ENCODE measurements around the gene VWA3B. TPM values are rescaled to one million over a fixed set of nuclear protein-coding genes. Genes with fewer than 3 reads are reported as not detected.
A peak's percentile ranks its signal among the peaks of the same experiment; 100 is the strongest.

Gene VWA3B
- total and polyA plus RNA-seq, 4 donors = 3.5 to 29.2 (median 11.2) TPM

GRCh38 chr2:98164256-98164655, 77.3 kb downstream of the VWA3B start:
- no peak for ATAC-seq (ENCODE audit: insufficient read depth, low FRiP score)

GRCh38 chr2:98165516-98166071, 78.6 kb downstream of the VWA3B start:
- H3K4me3 ChIP-seq = no peak overlapping the region
- H3K9ac ChIP-seq (ENCODE audit: insufficient read depth in 1 of 2, low read length in 2 of 2) = no peak overlapping the region
- DNase-seq = no peak
- peaks cover 0 to 13% (median 6%) of the 10 kb centered on the region in 5 donors for H3K4me1 ChIP-seq (ENCODE audit: control insufficient read depth in 5 of 5, insufficient read depth in 5 of 5, low read length in 5 of 5)
- WGBS, 2 donors = 89 to 90% methylated on average over 5 of the region's 5 CpGs
- H3K36me3 ChIP-seq (ENCODE audit: control insufficient read depth in 4 of 4, insufficient read depth in 4 of 4, low read length in 4 of 4) = no peaks in the 10 kb centered on the region
- H3K9me3 ChIP-seq (ENCODE audit: control insufficient read depth in 4 of 4, insufficient read depth in 3 of 4, low read length in 3 of 4) = peaks cover 0 to 5% (median 0%) of the 10 kb centered on the region in 4 donors
- peaks cover 0 to 2% (median 0%) of the 10 kb centered on the region in 3 donors for H3K27me3 ChIP-seq (ENCODE audit: control insufficient read depth in 3 of 3, insufficient read depth in 3 of 3, low read length in 2 of 3)
- ATAC-seq (ENCODE audit: insufficient read depth, low FRiP score) = no peak
- TF ChIP-seq CTCF (IDR thresholded peaks at IDR 0.05; ENCODE audit: control extremely low read depth, extremely low read depth) = no peak
- H3K27ac ChIP-seq (ENCODE audit: low read depth in 1 of 2, low read length in 1 of 2) = no peak overlapping the region

More at GRCh38 chr2:98164256-98164655, 77.3 kb downstream of the VWA3B start:
- Histone ChIP-seq H3K9ac (ENCODE audit: insufficient read depth in 1 of 2, low read length in 2 of 2) (no peak overlapping the region), H3K36me3 (ENCODE audit: control insufficient read depth in 4 of 4, insufficient read depth in 4 of 4, low read length in 4 of 4) (no peaks in the 10 kb centered on the region), H3K27me3 (ENCODE audit: control insufficient read depth in 3 of 3, insufficient read depth in 3 of 3, low read length in 2 of 3) (peaks cover 0 to 2% (median 0%) of the 10 kb centered on the region in 3 donors), H3K4me1 (ENCODE audit: control insufficient read depth in 5 of 5, insufficient read depth in 5 of 5, low read length in 5 of 5) (peaks cover 0 to 19% (median 10%) of the 10 kb centered on the region in 5 donors), H3K27ac (ENCODE audit: low read depth in 1 of 2, low read length in 1 of 2) (peak overlapping the region in 1 of 2 donors; percentile 96), H3K9me3 (ENCODE audit: control insufficient read depth in 4 of 4, insufficient read depth in 3 of 4, low read length in 3 of 4) (peaks cover 0 to 5% (median 0%) of the 10 kb centered on the region in 4 donors), H3K4me3 (no peak overlapping the region)
- DNase-seq = no peak
- TF ChIP-seq CTCF (IDR thresholded peaks at IDR 0.05; ENCODE audit: control extremely low read depth, extremely low read depth) = no peak
- 93 to 97% methylated on average over 2 of the region's 2 CpGs for WGBS, 2 donors

- no peak for TF ChIP-seq CTCF (IDR thresholded peaks at IDR 0.05; ENCODE audit: control extremely low read depth, extremely low read depth)
- Histone ChIP-seq H3K4me1 (ENCODE audit: control insufficient read depth in 5 of 5, insufficient read depth in 5 of 5, low read length in 5 of 5) (peaks cover 0 to 3% (median 0%) of the 10 kb centered on the region in 5 donors), H3K4me3 (no peak overlapping the region), H3K36me3 (ENCODE audit: control insufficient read depth in 4 of 4, insufficient read depth in 4 of 4, low read length in 4 of 4) (no peaks in the 10 kb centered on the region), H3K9me3 (ENCODE audit: control insufficient read depth in 4 of 4, insufficient read depth in 3 of 4, low read length in 3 of 4) (peaks cover 0 to 8% (median 0%) of the 10 kb centered on the region in 4 donors), H3K27me3 (ENCODE audit: control insufficient read depth in 3 of 3, insufficient read depth in 3 of 3, low read length in 2 of 3) (peaks cover 0 to 4% (median 2%) of the 10 kb centered on the region in 3 donors), H3K27ac (ENCODE audit: low read depth in 1 of 2, low read length in 1 of 2) (no peak overlapping the region), H3K9ac (ENCODE audit: insufficient read depth in 1 of 2, low read length in 2 of 2) (no peak overlapping the region)
- ATAC-seq (ENCODE audit: insufficient read depth, low FRiP score) (no peak), DNase-seq (no peak)
- 77 to 96% methylated on average over 2 of the region's 2 CpGs for WGBS, 2 donors
Observed at GRCh38 chr2:98167916-98168315, 80.9 kb downstream of the VWA3B start.
